Natural killer cell (primary cell): ENCODE measurements around the gene TMEM87B. TPM values are rescaled to one million over a fixed set of nuclear protein-coding genes. Genes with fewer than 3 reads are reported as not detected.

ENCODE experiments used
- ATAC-seq, 3 donors: fragments of 150-1000 bp in 2 of 3; fragments of 200-7000 bp in 1 of 3; cut with Tn5 transposase; 1 replicate in 1 of 3; 2 replicates in 2 of 3; pipeline ENCODE4 v1.10.0; 2021; ENCODE audit warnings: mild to moderate bottlenecking in 2 of 3, moderate library complexity in 2 of 3
- DNase-seq, 2 donors: peaks; one replicate each; pipeline versions ENCODE4 v3.0.0 to v3.0.0-alpha.2; 2013 to 2021; ENCODE audit warnings: mixed read lengths in 1 of 2
- H3K27ac ChIP-seq: one replicate; pipeline ENCODE4 v1.5.1; 2013; ENCODE audit warnings: mild to moderate bottlenecking, low read length
- H3K27me3 ChIP-seq: one replicate; pipeline ENCODE4 v1.6.1; 2013; ENCODE audit warnings: low read length; ENCODE audit not compliant: control insufficient read depth, insufficient read depth
- H3K36me3 ChIP-seq: one replicate; pipeline ENCODE4 v1.6.1; 2013; ENCODE audit warnings: low read length; ENCODE audit not compliant: control insufficient read depth, insufficient read depth
- H3K4me1 ChIP-seq: one replicate; pipeline ENCODE4 v1.6.1; 2013; ENCODE audit warnings: low read length; ENCODE audit not compliant: control insufficient read depth, insufficient read depth
- H3K4me3 ChIP-seq: one replicate; pipeline ENCODE4 v1.5.1; 2013; ENCODE audit warnings: low read length
- H3K9me3 ChIP-seq: one replicate; pipeline ENCODE4 v1.6.1; 2013; ENCODE audit warnings: low read length; ENCODE audit not compliant: control insufficient read depth, insufficient read depth
- H3K27ac Mint-ChIP-seq, 2 donors: one replicate each; pipeline ENCODE4 v1.8.0; 2022; ENCODE audit warnings: mild to moderate bottlenecking in 2 of 2, mixed read lengths in 2 of 2, moderate library complexity in 1 of 2
- H3K27me3 Mint-ChIP-seq, 2 donors: one replicate each; pipeline ENCODE4 v1.8.0; 2022; ENCODE audit warnings: low read depth in 2 of 2, mixed read lengths in 2 of 2
- H3K36me3 Mint-ChIP-seq: one replicate; pipeline ENCODE4 v1.8.0; 2022; ENCODE audit warnings: mixed read lengths
- H3K4me1 Mint-ChIP-seq, 2 donors: one replicate each; pipeline ENCODE4 v1.8.0; 2022; ENCODE audit warnings: mixed read lengths in 2 of 2
- H3K4me3 Mint-ChIP-seq: one replicate; pipeline ENCODE4 v1.8.0; 2022; ENCODE audit warnings: mild to moderate bottlenecking, moderate library complexity, mixed read lengths
- H3K9me3 Mint-ChIP-seq, 2 donors: one replicate each; pipeline ENCODE4 v1.8.0; 2022; ENCODE audit warnings: mixed read lengths in 2 of 2
- CTCF ChIP-seq: fragments of 200-600 bp; IDR thresholded peaks from one replicate; pipeline ENCODE4 v1.8.0; 2022; ENCODE audit warnings: antibody characterized with exemption
- WGBS: methylation state at CpG from one replicate; pipeline ENCODE4 v1.1.7; 2013; ENCODE audit warnings: missing lambda C conversion rate; ENCODE audit not compliant: insufficient coverage; 5-methylcytosine and 5-hydroxymethylcytosine counted together
- intact Hi-C: fragments of 100-400 bp; cut with micrococcal nuclease; formaldehyde crosslinking; loops from one replicate; pipeline ENCODE4 v1.14.2; 2022
- total RNA-seq, 4 donors: library from RNA; stranded (reverse); fragments of 120-200 nt in 1 of 4; gene quantifications; one replicate each; pipeline versions ENCODE4 v1.2.3 to v1.2.4, GENCODE V29; 2013 to 2022

The TMEM87B gene
- total RNA-seq, 3 donors from 2014 or later (not counting 1 experiment from before 2014, with no cell fraction given) = 9.6 to 15.7 (median 13.6) TPM

GRCh38 chr2:112160283-112161250 lies 105.5 kb downstream of the TMEM87B start:
- Mint-ChIP-seq H3K36me3 (no peaks in the 10 kb centered on the region), H3K27me3 (peaks cover 0 to 7% of the 10 kb centered on the region in 2 donors), H3K27ac (no peak overlapping the region), H3K4me1 (peaks cover 11 to 26% of the 10 kb centered on the region in 2 donors), H3K4me3 (no peak overlapping the region), H3K9me3 (no peaks in the 10 kb centered on the region)
- Histone ChIP-seq H3K4me1 (peaks cover 19% of the 10 kb centered on the region), H3K36me3 (no peaks in the 10 kb centered on the region), H3K4me3 (no peak overlapping the region), H3K27ac (no peak overlapping the region), H3K9me3 (no peaks in the 10 kb centered on the region), H3K27me3 (no peaks in the 10 kb centered on the region)
- 86% methylated on average over 34 of the region's 52 CpGs for WGBS
- TF ChIP-seq CTCF = no peak
- DNase-seq (no peak), ATAC-seq (no peak)
- intact Hi-C loops = no loop called here

GRCh38 chr2:112161431-112162145 lies 106.5 kb downstream of the TMEM87B start:
- intact Hi-C loops = no loop called here
- H3K4me3 Mint-ChIP-seq = no peak overlapping the region
- Histone ChIP-seq H3K36me3 (no peaks in the 10 kb centered on the region), H3K27ac (no peak overlapping the region), H3K9me3 (no peaks in the 10 kb centered on the region), H3K27me3 (no peaks in the 10 kb centered on the region), H3K4me1 (peaks cover 9% of the 10 kb centered on the region), H3K4me3 (no peak overlapping the region)
- no peak overlapping the region for H3K27ac Mint-ChIP-seq
- peaks cover 0 to 7% of the 10 kb centered on the region in 2 donors for H3K27me3 Mint-ChIP-seq
- TF ChIP-seq CTCF = no peak
- DNase-seq = no peak
- no peaks in the 10 kb centered on the region for H3K9me3 Mint-ChIP-seq
- H3K36me3 Mint-ChIP-seq = no peaks in the 10 kb centered on the region
- WGBS = 97% methylated on average over 9 of the region's 9 CpGs
- no peak for ATAC-seq
- peaks cover under 1 to 16% of the 10 kb centered on the region in 2 donors for H3K4me1 Mint-ChIP-seq

- intact Hi-C loops = no loop called here
- Histone ChIP-seq H3K36me3 (no peaks in the 10 kb centered on the region), H3K4me1 (peaks cover 1% of the 10 kb centered on the region), H3K27ac (no peak overlapping the region), H3K9me3 (no peaks in the 10 kb centered on the region), H3K27me3 (no peaks in the 10 kb centered on the region), H3K4me3 (no peak overlapping the region)
- DNase-seq (no peak), ATAC-seq (no peak)
- Mint-ChIP-seq H3K9me3 (no peaks in the 10 kb centered on the region), H3K36me3 (no peaks in the 10 kb centered on the region), H3K27ac (no peak overlapping the region), H3K4me3 (no peak overlapping the region), H3K27me3 (peaks cover 0 to 7% of the 10 kb centered on the region in 2 donors), H3K4me1 (peaks cover 0 to 19% of the 10 kb centered on the region in 2 donors)
- WGBS = 97% methylated on average over 6 of the region's 6 CpGs
- TF ChIP-seq CTCF = no peak
Measured at GRCh38 chr2:112162341-112162740, 107.3 kb downstream of the TMEM87B start.
